Measurements from ENCODE around the gene OPRL1.

Gene OPRL1

GRCh38 chr20:64050261-64051032 lies 29.4 kb upstream of the OPRL1 start:
- TF ChIP-seq CTCF (IDR thresholded peaks at IDR 0.05; ENCODE audit: insufficient read depth, low read length, missing control alignments) = no peak
- ChIA-PET CTCF (interaction anchor here (0.8 to 1.4 kb wide), 3 partner anchors 9 to 71 kb away, joined by 3 read pairs; no protein-coding TSS in a partner anchor), POLR2A (interaction anchor here (0.5 kb wide), 1 partner anchor 94 kb away, joined by 3 read pairs; the partner anchor contains the start of gene UCKL1)
- no peak overlapping the region for H3K4me3 ChIP-seq (ENCODE audit: low read depth, low read length)
- DNase-seq (ENCODE audit: low read depth, low spot score) = no peak

GRCh38 chr20:64051033-64051452 lies 28.8 kb upstream of the OPRL1 start:
- POLR2A ChIA-PET = no interaction called here
- H3K4me3 ChIP-seq (ENCODE audit: low read depth, low read length) = no peak overlapping the region
- CTCF ChIA-PET = interaction anchor here (0.8 to 0.9 kb wide), 2 partner anchors 8 to 69 kb away, joined by 3 read pairs; no protein-coding TSS in a partner anchor
- no peak for TF ChIP-seq CTCF (IDR thresholded peaks at IDR 0.05; ENCODE audit: insufficient read depth, low read length, missing control alignments)
- no peak for DNase-seq (ENCODE audit: low read depth, low spot score)

GRCh38 chr20:64051561-64052325 lies 28.1 kb upstream of the OPRL1 start:
- no peak for TF ChIP-seq CTCF (IDR thresholded peaks at IDR 0.05; ENCODE audit: insufficient read depth, low read length, missing control alignments)
- DNase-seq (ENCODE audit: low read depth, low spot score) = no peak
- ChIA-PET POLR2A (interaction anchor here (1.2 kb wide), 1 partner anchor 11 kb away, joined by 4 read pairs; the partner anchor contains the start of gene TCEA2), CTCF (interaction anchor here (0.8 to 3.1 kb wide), 2 partner anchors 12 to 68 kb away, joined by 3 to 24 read pairs; no protein-coding TSS in a partner anchor)
- H3K4me3 ChIP-seq (ENCODE audit: low read depth, low read length) = no peak overlapping the region

GRCh38 chr20:64052326-64052722 lies 27.6 kb upstream of the OPRL1 start:
- ChIA-PET POLR2A (interaction anchor here (1.2 kb wide), 1 partner anchor 10 kb away, joined by 4 read pairs; the partner anchor contains the start of gene TCEA2), CTCF (interaction anchor here (1.0 to 3.1 kb wide), 3 partner anchors 8 to 68 kb away, joined by 4 to 24 read pairs (median 6); no protein-coding TSS in a partner anchor)
- TF ChIP-seq CTCF (IDR thresholded peaks at IDR 0.05; ENCODE audit: insufficient read depth, low read length, missing control alignments) = no peak
- H3K4me3 ChIP-seq (ENCODE audit: low read depth, low read length) = no peak overlapping the region
- DNase-seq (ENCODE audit: low read depth, low spot score) = no peak

GRCh38 chr20:64052987-64053840 lies 26.7 kb upstream of the OPRL1 start:
- no peak for DNase-seq (ENCODE audit: low read depth, low spot score)
- H3K4me3 ChIP-seq (ENCODE audit: low read depth, low read length) = no peak overlapping the region
- TF ChIP-seq CTCF (IDR thresholded peaks at IDR 0.05; ENCODE audit: insufficient read depth, low read length, missing control alignments) = no peak
- POLR2A ChIA-PET = interaction anchor here (1.2 kb wide), 1 partner anchor 10 kb away, joined by 4 read pairs; the partner anchor contains the start of gene TCEA2
- CTCF ChIA-PET = interaction anchor here (0.9 to 3.1 kb wide), 7 partner anchors 9 to 515 kb away, joined by 3 to 24 read pairs (median 4); partner anchors contain the start of gene TCEA2
